OCI-LY7 (cell line): Measurements from ENCODE around the gene ADAMTS8. TPM values are rescaled to one million over a fixed set of nuclear protein-coding genes. Genes with fewer than 3 reads are reported as not detected.

ENCODE experiments used
- BruUV-seq: library from RNA; stranded (reverse); fragments of 400-500 nt; replicated peaks from 2 replicates; lab custom pipeline; 2021; lab: Mats Ljungman, UMichigan
- CTCF ChIA-PET: fragments of 300-600 bp; sonication (Branson Sonifier 250); formaldehyde crosslinking; loops from one replicate; lab custom pipeline; 2022; ENCODE audit warnings: antibody characterized with exemption; ENCODE audit not compliant: unreplicated experiment; lab: Charles Lee
- POLR2A ChIA-PET: fragments of 300-600 bp; sonication (Branson Sonifier 250); formaldehyde crosslinking; loops from one replicate; lab custom pipeline; 2022; ENCODE audit warnings: antibody characterized with exemption; lab: Charles Lee
- DNase-seq: peaks from one replicate; pipeline ENCODE4 v3.0.0-alpha.2; 2015; ENCODE audit warnings: low spot score
- H2AFZ ChIP-seq: fragments of 200-600 bp; sonication (generic), shearing (Covaris generic); 2 replicates; pipeline ENCODE4 v1.6.1; 2014; ENCODE audit warnings: mild to moderate bottlenecking, antibody characterized with exemption, low read length, moderate library complexity
- H3K27ac ChIP-seq: fragments of 200-600 bp; sonication (generic); 2 replicates; pipeline ENCODE4 v1.5.1; 2014; ENCODE audit warnings: mixed run types, low read depth, mild to moderate bottlenecking, moderate library complexity, low read length, inconsistent platforms; ENCODE audit not compliant: poor library complexity, severe bottlenecking
- H3K36me3 ChIP-seq: fragments of 200-600 bp; sonication (generic); 2 replicates; pipeline ENCODE4 v1.6.1; 2014; ENCODE audit warnings: mild to moderate bottlenecking, antibody characterized with exemption, low read length, moderate library complexity, mixed read lengths; ENCODE audit not compliant: insufficient read depth
- H3K4me1 ChIP-seq: fragments of 200-600 bp; sonication (generic); 2 replicates; pipeline ENCODE4 v1.5.1; 2014; ENCODE audit warnings: mild to moderate bottlenecking, low read length; ENCODE audit not compliant: insufficient read depth, poor library complexity, severe bottlenecking
- H3K4me2 ChIP-seq: fragments of 200-600 bp; sonication (generic); 2 replicates; pipeline ENCODE4 v1.6.1; 2014; ENCODE audit warnings: mild to moderate bottlenecking, low read length
- H3K4me3 ChIP-seq: fragments of 200-600 bp; sonication (generic); 2 replicates; pipeline ENCODE4 v1.5.1; 2014; ENCODE audit warnings: mild to moderate bottlenecking, low read depth, low read length; ENCODE audit not compliant: poor library complexity, severe bottlenecking
- H3K79me2 ChIP-seq: fragments of 200-600 bp; sonication (generic); 2 replicates; pipeline ENCODE4 v1.6.1; 2016; ENCODE audit warnings: low read depth, mild to moderate bottlenecking, low read length, moderate library complexity, mixed read lengths; ENCODE audit not compliant: insufficient read depth
- H3K9me2 ChIP-seq: fragments of 200-600 bp; sonication (generic); 2 replicates; pipeline ENCODE4 v1.6.1; 2016; ENCODE audit warnings: mild to moderate bottlenecking, low read length, mixed read lengths; ENCODE audit not compliant: insufficient read depth
- H3K9me3 ChIP-seq: fragments of 200-600 bp; sonication (generic); 2 replicates; pipeline ENCODE4 v1.6.1; 2014; ENCODE audit warnings: mild to moderate bottlenecking, mixed run types, low read length, mixed read lengths
- H4K20me1 ChIP-seq: fragments of 200-600 bp; sonication (generic); 2 replicates; pipeline ENCODE4 v1.6.1; 2014; ENCODE audit warnings: mild to moderate bottlenecking, antibody characterized with exemption, low read length, moderate library complexity, mixed read lengths; ENCODE audit not compliant: insufficient read depth
- CTCF ChIP-seq: fragments of 200-600 bp; sonication (generic); conservative IDR thresholded peaks from 2 replicates; pipeline ENCODE4 v1.5.1; 2014; ENCODE audit warnings: mild to moderate bottlenecking, antibody characterized with exemption, low read length, moderate library complexity, mixed read lengths
- EZH2phosphoT487 ChIP-seq: fragments of 200-600 bp; sonication (generic); IDR thresholded peaks from 2 replicates; pipeline ENCODE4 v1.6.1; 2018; ENCODE audit warnings: low read depth, borderline replicate concordance, mild to moderate bottlenecking, mixed run types, antibody characterized with exemption, low read length, moderate library complexity, mixed read lengths
- intact Hi-C: fragments of 100-400 bp; cut with micrococcal nuclease; formaldehyde crosslinking; loops from one replicate; pipeline ENCODE4 v1.10.0; 2022; ENCODE audit not compliant: unreplicated experiment
- total RNA-seq, 2 experiments: library from RNA; depleted of rRNA in 1 of 2; stranded (reverse); fragments of >200 nt in 1 of 2; shearing (Covaris generic) in 1 of 2; gene quantifications; 2 replicates each; pipeline ENCODE4 v1.2.3, GENCODE V29; 2014 to 2022

ADAMTS8 gene
- total RNA-seq, 2 experiments from 2014 or later, result not detected

DNA sequence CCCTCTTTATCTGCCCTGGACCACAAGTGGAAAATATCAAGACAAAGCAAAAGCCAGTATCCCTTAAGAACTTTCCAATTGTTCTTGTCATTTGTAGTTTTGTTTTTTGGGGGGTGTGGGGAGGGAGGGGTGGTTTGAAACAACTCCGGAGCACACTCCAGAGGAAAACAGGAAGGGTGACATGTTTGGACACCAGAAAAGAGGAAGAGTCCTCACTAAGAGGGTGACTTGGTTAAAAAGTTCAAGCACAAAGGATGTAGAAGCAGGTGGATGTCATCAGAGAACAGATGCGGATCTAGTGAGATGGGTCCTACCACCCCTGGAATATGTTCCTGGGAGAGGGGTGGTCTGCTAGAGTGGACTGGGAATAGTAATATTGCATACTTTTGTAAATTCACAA is 25.8 kb downstream of the ADAMTS8 start:
- Histone ChIP-seq H2AFZ (no peak overlapping the region), H3K36me3 (no peaks in the 10 kb centered on the region), H3K9me2 (no peaks in the 10 kb centered on the region), H3K4me3 (no peak overlapping the region), H3K9me3 (no peaks in the 10 kb centered on the region), H4K20me1 (no peaks in the 10 kb centered on the region), H3K79me2 (no peaks in the 10 kb centered on the region), H3K4me2 (no peak overlapping the region), H3K27ac (no peak overlapping the region), H3K4me1 (no peaks in the 10 kb centered on the region)
- CTCF ChIA-PET, result interaction anchor here (0.6 kb wide), 1 partner anchor 460 kb away, joined by 4 read pairs; no protein-coding TSS in a partner anchor
- intact Hi-C loops, result no loop called here
- POLR2A ChIA-PET, result no interaction called here
- no peak for TF ChIP-seq EZH2phosphoT487
- no peak for TF ChIP-seq CTCF
- no peak for DNase-seq
- no TSS peak for BruUV-seq

DNA sequence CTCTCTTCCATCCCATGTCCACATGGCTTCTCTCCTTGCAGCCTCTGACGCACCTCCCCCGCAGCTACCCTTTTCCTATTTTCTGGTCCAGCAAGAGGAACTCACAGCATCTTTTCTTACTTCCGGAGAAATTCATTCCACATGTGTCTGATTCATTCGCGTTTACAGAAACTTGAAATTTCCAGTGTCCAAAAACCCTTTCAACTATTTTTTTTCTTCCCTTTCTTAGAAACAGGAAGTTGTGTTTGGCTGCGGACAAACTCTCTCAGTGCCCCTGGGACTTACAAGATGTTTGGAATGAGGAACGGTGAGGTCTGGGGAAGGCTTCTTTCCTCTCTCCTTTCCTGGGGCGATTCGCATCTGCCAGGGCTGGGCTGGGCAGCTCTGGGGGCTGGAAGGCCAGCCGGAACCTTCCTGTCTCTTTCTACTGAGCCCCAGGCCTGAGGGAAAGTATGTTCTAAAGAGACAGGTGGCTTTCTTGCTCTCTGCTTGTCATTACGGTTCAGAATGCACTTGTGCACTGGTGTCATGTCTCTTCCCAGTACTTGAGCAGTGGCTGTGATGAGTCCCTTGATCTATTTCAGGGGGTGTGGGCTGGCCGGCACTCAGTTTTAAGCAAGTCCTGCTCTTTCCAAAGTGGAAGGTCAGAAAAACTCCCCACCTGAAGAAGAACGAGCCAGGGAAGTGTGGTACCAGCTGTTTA is 27.5 kb downstream of the ADAMTS8 start:
- Histone ChIP-seq H3K4me2 (no peak overlapping the region), H3K4me1 (no peaks in the 10 kb centered on the region), H3K9me2 (no peaks in the 10 kb centered on the region), H4K20me1 (no peaks in the 10 kb centered on the region), H3K79me2 (no peaks in the 10 kb centered on the region), H2AFZ (no peak overlapping the region), H3K27ac (no peak overlapping the region), H3K9me3 (no peaks in the 10 kb centered on the region), H3K36me3 (no peaks in the 10 kb centered on the region), H3K4me3 (no peak overlapping the region)
- intact Hi-C loops, result no loop called here
- no TSS peak for BruUV-seq
- no peak for DNase-seq
- TF ChIP-seq CTCF, result no peak
- TF ChIP-seq EZH2phosphoT487, result no peak
- POLR2A ChIA-PET, result no interaction called here
- CTCF ChIA-PET, result no interaction called here

- no peak overlapping the region for H2AFZ ChIP-seq
- no TSS peak for BruUV-seq
- no peaks in the 10 kb centered on the region for H4K20me1 ChIP-seq
- no peak overlapping the region for H3K4me2 ChIP-seq
- intact Hi-C loops, result no loop called here
- H3K79me2 ChIP-seq, result no peaks in the 10 kb centered on the region
- H3K9me3 ChIP-seq, result no peaks in the 10 kb centered on the region
- no peaks in the 10 kb centered on the region for H3K36me3 ChIP-seq
- no peak for TF ChIP-seq CTCF
- TF ChIP-seq EZH2phosphoT487, result no peak
- CTCF ChIA-PET, result no interaction called here
- no peaks in the 10 kb centered on the region for H3K9me2 ChIP-seq
- no peak overlapping the region for H3K4me3 ChIP-seq
- POLR2A ChIA-PET, result no interaction called here
- H3K4me1 ChIP-seq, result no peaks in the 10 kb centered on the region
- no peak overlapping the region for H3K27ac ChIP-seq
- DNase-seq, result no peak
Measured at GRCh38 chr11:130399196-130399595, 29.2 kb downstream of the ADAMTS8 start.
